AG08396 (cell line): ENCODE results near the gene KTI12.
"Not testable (repeated sequence)": the region's sequence is repeated elsewhere in the genome, so short reads cannot be mapped to it uniquely, and the experiment has no call there.

Source experiments
- DNase-seq: peaks from one replicate; pipeline ENCODE4 v3.0.0; 2012; ENCODE audit warnings: low spot score, mixed read lengths

Gene KTI12

GRCh38 chr1:52037909-52038308, 4.3 kb upstream of the KTI12 start:
- no peak for DNase-seq

GRCh38 chr1:52037402-52037814, 3.8 kb upstream of the KTI12 start:
- peak; percentile 21 for DNase-seq

- DNase-seq, result no peak
These were observed 407 bp upstream of the KTI12 start for GRCh38 chr1:52034050-52034384.

GRCh38 chr1:52032785-52033131, 852 bp downstream of the KTI12 start:
- DNase-seq, result peak; percentile 61

- peak; percentile 17 for DNase-seq
These were observed 1.4 kb downstream of the KTI12 start for GRCh38 chr1:52032124-52032784.

GRCh38 chr1:52028839-52029238, 4.8 kb downstream of the KTI12 start:
- not testable (repeated sequence) for DNase-seq

GRCh38 chr1:52028328-52028727, 5.3 kb downstream of the KTI12 start:
- DNase-seq, result no peak

GRCh38 chr1:52026278-52026677, 7.3 kb downstream of the KTI12 start:
- no peak for DNase-seq

- no peak for DNase-seq
These were observed 11.5 kb downstream of the KTI12 start for GRCh38 chr1:52022133-52022532.

GRCh38 chr1:52008071-52008809, 25.4 kb downstream of the KTI12 start:
- DNase-seq, result no peak

GRCh38 chr1:52007215-52008002, 26.2 kb downstream of the KTI12 start:
- no peak for DNase-seq

GRCh38 chr1:52006081-52006553, 27.5 kb downstream of the KTI12 start:
- not testable (repeated sequence) for DNase-seq

- DNase-seq, result peak; percentile 50
These were observed 28.1 kb downstream of the KTI12 start for GRCh38 chr1:52005548-52005947.

GRCh38 chr1:52003877-52004276, 29.7 kb downstream of the KTI12 start:
- DNase-seq, result no peak

- DNase-seq, result peak; percentile 82
These were observed 31.3 kb downstream of the KTI12 start for GRCh38 chr1:52002038-52002917.

- no peak for DNase-seq
These were observed 34.9 kb downstream of the KTI12 start for GRCh38 chr1:51998701-51999100.

GRCh38 chr1:51997974-51998382, 35.6 kb downstream of the KTI12 start:
- DNase-seq, result no peak

- peak; percentile 93 for DNase-seq
These were observed 43.1 kb downstream of the KTI12 start, which contains the start of gene RAB3B for GRCh38 chr1:51990478-51990965. TSS of gene RAB3B (minus strand) at chr1:51990700. CDS start at chr1:51977117, 13,583 bp downstream.

GRCh38 chr1:51989582-51990477, 43.8 kb downstream of the KTI12 start:
- DNase-seq, result no peak

GRCh38 chr1:51988254-51988653, 45.4 kb downstream of the KTI12 start:
- DNase-seq, result no peak

GRCh38 chr1:51986718-51987117, 46.9 kb downstream of the KTI12 start:
- no peak for DNase-seq
